SK-N-DZ (cell line): ENCODE data around the gene ROR2.
A peak's percentile ranks its signal among the peaks of the same experiment; 100 is the strongest.

Experiments used
- DNase-seq: peaks from one replicate; pipeline ENCODE4 v3.0.0-alpha.2; 2015; ENCODE audit warnings: low spot score

Gene ROR2

DNA sequence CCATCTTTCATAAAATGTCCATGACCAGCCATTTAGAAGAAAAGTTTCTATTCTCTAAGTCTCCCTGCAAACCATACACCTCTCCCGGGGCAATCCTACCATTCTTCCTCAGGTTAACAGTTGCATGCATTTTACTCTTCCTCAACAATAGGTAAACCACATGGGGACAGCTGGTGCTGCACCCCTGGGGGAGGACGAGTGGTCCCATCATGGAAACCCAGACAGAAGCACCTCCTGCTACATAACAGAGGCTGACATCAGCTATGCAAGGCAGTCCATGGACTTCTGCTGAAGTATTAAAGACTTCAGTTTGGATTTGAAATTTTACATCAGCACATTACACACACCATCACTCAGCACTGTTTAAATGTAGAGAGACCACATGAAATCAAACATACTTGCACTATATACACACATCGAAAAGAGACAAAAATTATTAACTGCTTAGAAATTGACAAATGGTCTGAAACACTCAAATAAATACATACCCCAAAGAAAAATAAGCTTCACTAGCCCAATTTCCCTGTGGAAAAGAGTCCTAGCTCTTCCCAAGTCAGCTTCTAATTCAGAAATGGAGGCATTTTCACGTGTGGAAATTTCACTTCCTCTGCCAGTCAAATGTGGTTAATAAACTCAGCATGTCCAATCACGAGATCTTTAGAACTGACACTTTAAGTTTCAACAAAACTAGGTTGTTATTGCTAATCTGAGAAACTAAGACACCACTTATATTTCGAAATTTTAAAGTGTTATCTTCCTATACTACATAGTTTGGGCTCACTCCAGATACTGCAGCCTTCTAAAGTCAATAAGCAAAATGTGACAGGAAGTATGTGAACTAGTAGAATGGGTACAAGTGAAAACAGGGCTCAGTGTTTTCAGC, 173.4 kb downstream of the ROR2 start:
- no peak for DNase-seq

DNA sequence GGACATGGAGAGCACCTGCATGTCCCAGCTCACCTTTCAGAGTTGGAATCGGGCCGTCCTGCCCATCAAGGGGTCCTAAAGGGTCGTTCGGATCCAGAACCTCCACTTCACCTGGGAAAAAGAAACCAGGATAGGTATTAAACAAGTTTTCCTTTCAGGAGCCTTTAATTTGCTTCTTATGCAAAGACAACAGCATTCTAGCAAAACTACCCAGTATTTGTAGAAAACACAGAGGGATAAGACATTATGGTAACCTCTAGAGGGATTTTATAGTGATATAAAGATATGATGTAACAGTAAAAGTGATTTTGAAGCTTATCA, 174.4 kb downstream of the ROR2 start:
- DNase-seq = no peak

DNA sequence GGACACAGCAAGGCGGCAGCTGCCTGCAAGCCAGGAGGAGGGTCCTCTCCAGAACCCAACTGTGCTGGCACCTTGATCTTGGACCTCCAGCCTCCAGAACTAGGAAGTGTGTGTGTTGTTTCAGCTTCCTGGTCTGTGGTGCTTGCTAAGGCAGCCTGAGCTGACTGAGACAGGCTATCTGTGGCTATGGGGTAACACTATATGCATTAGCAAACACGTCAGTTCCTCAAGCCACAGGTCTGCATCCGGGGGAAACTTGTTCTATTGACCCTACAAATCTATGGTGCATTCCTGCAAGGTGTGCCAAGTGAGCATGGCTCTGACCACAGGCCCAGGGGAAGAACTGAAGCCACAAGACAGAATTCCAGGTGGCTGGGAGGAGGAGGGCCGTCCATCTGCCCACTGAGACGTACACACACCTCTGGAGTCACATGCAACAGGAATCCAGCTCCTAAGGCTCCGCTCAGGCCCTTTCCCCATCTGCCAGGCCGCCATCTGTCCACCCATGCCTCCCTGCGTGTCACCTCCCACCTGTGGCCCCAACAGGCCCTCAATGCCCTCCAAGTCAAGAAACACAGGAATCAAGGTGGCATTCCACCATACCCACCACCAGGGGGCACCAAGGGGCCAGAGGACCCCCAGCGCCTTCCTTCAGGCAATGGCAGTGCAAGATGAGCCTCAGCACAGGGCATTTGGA, 174.9 kb downstream of the ROR2 start:
- DNase-seq = peak; percentile 54

DNA sequence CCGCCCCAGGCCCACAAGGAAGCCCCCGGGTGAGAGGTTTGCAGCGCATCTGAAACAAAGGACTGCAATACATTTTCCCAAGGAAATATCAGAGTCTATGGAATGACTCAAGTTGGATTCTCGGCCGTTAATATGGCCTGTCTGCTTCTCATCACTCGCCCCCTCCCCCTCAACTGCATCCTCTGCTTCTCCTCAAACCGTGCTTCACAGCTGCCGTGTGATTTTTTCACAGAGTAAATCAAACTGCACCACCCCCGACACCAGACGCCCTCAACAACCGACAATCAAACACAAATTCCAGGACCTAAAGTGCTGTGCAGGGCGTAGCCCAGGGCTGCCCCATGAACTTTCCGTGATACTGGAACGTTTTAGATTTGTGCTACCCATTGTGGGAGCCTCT, 176.9 kb downstream of the ROR2 start:
- peak; percentile 13 for DNase-seq

DNA sequence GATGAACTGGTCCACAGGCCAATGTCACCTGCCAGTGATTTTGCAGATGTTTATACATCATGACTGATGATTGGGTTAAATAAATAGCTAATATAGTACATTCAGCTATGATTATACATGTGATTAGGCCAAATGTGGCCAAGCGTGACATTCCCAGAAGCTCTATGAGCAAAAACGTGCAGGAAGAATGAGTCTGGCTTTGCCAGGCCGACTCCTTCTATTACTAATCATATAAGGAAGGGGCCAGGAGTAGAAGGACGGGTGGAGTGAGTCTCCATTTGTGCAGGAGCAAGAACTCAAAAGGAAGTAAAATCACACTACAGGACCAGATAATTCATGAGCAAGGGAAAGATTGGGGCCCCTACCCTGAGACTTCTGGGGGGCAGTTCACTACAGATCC, 178.2 kb downstream of the ROR2 start:
- no peak for DNase-seq

DNA sequence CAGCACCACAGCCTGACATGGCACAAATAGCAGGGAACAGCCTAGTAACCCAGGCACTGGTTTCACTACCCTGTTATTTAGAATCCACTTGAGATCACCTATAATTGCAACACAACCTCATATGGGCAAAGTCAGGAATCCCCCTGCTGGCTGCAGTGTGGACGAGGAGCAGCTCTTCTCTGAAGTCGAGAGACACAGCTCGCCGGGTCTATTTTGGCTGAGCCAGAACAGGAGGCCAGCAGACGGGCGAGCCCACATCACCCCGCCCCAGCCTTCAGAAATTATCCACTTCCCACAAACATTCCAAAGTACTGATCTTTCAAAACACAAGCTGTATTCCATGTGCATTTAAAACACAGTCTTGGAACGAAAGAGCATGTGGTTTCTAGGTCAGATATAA, 179.0 kb downstream of the ROR2 start:
- no peak for DNase-seq

DNA sequence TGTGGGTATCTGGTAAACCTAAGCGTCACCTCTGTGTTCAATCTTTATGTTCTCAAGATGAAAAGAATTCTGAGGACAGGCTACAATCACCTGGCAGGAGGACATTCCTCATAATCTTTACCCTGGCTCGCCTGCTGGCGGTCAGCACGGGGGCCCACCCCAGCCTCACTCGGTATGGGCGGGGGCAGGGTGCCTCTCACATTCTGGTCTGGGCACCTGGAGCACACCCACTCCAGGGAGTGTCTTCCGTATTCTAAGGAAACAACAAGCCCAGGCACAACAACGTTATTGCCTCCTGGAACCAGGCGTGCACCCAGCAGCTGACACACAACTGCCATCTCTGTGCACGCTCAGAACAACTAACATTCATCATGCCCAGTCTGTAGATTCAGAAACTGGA, 179.8 kb downstream of the ROR2 start:
- DNase-seq = no peak

DNA sequence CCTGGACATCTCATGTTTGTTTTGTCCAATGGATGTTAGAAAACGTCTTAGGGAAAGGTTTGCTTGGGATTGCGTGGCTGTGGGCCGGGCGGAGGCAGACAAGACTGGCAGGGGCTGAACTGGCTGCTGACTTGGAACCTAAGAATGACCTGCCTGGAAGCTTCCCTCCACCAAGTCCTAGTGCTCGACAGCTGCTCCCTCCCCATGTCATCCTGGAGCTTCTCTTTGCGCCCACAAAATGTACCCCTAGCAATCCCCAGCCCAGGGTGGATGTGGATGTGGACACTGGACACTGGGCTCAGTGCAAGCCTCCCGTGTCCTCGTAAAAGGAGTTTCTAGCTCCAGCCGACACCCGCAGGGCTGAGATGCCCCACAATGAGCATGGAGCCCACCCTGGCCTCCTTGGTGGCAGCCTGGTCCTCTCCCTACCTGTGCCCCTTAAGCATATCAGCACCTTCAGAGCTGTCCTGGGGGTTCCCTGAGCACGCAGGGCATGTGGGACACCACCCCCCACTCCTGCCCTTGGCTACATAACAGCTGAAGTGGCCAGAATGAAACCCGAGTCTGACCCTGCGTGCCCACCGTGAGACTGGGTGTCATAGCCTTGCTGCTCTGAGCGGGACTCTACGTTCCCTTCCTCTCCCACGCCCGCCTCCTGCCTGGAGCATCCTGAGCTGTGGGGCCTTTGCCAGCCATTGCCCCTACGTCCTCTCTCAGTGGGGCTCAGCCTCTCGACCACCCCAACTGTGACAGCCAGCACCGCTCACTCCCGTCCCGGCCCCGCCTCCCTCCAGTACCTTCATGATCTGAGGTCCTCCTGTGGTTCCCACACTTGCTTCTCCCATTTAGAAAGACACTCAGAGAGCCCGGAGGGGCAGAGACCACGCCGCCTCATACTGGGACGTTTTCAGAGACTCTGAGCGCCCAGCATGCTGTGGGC, 180.8 kb downstream of the ROR2 start:
- DNase-seq = no peak

DNA sequence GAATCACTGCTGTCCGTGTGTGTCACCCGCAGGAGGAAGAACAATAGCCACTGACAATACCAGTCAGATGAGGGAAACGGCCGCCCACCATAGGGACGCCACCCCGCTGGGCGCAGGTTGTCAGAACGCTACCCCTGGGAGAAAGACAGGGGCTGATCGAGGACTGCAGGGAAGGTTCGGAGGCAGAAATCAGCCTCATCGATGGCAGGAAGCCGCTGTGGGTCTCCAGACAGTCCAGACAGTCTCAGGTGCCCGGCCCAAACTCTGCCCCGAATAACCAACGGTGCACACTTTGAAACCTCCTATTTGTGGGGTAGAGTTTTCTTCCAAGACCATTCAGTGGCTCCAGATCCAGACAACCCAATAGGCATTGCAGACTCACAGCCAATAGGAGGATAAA, 181.5 kb downstream of the ROR2 start:
- DNase-seq = no peak

DNA sequence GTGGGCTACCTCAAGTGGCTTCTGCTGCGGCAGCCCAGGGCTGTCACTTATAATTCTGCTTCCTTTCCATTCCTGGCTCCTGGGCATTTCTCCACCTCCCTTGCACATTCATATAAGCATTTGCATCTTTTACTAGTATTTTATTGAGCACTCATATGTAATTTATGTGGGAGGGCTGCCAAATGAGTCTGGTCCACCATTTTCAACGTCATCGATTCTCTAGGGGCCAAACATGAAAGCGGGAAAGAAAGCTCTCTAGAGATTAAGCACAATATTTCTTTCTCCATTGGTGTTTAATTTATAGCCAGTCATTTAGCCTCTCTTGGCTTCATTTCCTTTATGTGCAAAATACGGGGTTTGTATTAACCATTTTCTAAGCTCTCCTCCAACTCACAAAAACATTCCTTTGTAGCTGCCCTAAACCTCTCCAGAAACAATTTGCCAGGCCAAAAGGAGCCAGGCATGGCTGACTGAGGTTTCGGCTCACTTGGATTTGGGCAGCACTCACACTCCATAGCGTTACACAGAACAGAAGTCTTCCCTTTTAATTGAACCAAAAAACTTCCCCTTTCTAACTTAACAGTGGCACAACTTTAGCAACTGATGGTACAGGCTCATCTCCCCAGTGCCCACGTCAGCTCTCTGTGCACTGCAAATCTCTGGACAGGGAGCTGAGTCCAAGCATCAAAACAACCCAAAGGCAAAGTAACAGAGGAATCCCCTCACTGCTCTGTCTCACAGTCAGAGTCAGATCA, 183.5 kb downstream of the ROR2 start:
- no peak for DNase-seq

DNA sequence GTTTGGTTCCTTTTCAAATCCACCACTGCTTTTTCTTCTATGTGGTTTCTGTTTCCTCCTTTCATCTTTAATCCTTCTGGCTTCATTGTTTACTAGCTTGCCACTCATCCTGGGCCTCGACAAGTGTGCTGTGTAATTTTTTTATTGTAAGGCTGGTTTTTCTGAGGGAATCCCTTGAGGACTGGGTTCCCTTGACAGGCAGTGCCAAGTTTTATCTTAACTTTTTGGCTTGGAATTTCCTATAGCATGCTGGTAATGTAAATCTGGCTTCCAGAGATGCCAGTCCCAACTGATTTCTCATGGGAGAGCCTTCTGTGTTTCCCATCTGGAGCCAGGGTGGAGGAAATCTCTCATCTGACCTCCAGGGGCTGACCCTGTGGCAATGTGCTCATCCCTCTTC, 184.7 kb downstream of the ROR2 start:
- DNase-seq = no peak

DNA sequence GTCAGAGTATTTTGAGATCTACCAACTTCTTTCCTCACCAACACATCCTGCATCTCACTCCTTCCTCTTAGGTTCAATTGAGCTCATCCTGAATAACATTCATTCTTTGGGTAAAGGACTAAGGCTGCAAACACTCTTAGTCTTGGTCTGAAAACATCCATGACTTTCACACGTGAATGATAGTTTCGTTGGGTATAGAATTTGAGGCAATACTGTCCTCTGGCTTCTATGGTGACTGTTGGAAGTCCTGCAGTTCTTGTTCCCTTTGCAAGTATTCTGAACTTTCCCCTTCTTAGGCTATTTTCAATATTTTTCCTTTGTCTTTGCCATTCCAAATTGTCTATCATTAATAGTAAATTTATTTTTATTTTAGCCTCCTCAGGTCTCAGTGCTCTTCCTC, 185.4 kb downstream of the ROR2 start:
- DNase-seq = no peak

DNA sequence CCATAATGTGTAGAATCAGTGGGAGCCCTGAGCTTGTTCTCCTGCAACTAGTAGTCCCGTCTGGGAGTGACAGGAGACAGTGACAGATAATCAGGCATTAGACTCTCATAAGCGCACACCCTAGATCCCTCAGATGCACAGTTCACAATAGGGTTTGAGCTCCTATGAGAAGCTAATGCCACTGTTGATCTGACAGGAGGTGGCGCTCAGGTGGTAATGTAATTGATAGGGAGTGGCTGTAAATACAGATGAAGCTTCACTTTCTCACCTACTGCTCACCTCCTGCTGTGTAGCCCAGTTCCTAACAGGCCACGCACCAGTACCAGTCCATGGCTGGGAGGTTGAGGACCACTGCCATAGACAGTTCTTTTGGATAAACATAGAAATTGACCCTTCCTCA, 188.7 kb downstream of the ROR2 start:
- DNase-seq = no peak

DNA sequence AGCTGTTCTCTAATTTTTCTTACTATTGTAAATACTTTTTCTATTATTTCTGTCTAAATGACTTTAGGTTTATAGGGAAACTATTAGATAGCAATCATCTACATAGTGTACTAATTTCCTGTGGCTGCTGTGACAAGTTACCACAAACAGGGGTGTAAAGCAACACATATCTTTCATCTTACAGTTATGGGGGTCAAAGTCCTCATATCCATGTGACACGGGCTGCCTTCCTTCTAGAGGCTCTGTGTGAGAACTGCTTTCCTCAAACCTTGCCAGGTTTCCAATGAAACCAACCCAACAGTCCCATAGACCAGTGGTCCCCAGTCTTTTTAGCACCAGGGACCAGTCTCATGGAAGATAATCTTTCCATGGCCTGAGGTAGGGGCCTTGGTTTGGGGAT, 189.1 kb downstream of the ROR2 start:
- no peak for DNase-seq

DNA sequence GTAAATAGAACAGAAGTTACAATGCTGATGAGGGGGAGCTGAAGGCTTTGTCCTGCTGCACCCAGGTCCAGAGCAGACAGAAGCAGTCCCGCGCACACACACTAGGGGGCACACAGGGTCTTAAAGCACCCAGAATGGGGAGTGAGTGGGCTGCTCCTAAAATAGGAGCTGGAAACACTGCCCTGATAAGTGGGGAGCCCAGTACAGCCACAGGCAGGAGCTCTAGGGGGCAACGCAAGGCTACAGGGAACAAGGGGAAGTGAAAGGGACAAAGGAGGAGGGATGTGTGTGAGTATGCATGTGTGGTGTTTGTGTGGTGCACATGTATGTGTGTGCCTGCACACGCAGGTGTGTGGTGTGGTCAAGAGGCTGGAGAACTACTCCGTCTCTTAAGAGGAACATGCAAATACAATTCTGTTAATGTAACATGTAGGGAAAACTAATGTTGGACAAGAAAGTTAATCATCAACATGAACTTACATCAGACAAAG, 191.5 kb downstream of the ROR2 start:
- peak; percentile 11 for DNase-seq

DNA sequence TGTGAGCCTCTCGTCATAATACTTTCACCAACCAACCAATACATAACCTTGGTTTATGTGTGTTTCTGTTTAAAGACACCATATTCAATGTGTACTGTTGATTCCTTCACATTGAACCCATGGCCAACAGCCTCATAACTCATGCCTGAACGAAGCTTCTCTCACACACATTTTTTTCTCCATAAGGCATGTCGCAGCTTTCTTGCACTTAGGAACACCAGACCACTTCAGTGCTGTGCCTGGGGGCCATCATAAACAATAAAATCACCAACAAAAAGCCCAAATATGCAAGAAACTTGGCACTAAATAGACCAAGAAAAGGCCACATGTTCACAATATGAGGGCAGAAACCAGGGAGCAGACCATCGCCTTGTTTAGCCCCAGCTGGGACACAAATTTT, 192.2 kb downstream of the ROR2 start:
- DNase-seq = no peak

DNA sequence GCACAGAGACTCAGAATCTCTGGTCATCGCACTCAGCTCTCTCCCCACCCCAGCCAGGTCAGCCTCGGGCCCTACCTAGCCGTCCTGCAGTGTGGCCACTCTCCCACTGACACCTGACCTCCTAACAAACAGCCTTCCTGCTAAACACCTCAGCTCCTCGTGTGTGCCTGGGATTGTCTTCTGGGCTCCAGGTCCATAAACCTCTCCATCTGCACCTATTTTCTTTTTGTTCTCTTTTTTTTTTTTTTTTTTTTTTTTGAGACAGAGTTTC, 193.6 kb downstream of the ROR2 start:
- DNase-seq = no peak

DNA sequence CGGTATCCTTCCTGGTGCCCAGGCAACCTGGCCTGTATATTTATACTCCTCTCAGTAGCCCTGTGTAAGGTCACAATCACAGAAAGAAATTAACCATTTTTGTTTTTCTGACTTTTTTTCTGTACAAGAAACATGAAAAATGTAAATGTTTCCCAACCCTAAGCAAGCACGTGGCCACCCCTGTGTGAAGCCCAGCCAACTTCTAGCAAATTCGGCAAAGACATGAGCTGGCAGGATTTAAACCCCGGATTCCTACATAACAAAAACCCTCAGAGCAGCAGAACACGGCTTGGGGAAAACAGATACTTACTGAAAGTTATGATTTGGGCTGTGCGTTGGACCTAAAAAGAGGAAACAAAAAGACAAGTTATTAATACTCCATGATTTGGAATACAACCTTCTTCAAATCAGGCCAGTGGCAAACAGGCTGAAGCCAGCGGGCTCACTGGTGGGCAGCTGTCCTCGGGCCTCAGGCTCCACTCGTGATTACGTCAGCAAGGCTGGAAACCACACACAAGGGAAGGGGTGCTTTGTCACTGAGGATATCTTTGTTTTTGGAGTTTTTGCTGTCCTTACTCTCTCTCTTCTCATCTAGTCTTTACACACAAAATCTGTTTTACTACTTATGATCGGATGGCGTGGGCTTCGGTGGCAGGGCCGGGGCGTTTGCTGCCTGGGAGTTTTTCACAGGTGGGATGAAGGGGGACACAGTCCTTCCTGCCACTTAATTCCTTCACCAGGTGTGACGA, 194.1 kb downstream of the ROR2 start:
- no peak for DNase-seq

DNA sequence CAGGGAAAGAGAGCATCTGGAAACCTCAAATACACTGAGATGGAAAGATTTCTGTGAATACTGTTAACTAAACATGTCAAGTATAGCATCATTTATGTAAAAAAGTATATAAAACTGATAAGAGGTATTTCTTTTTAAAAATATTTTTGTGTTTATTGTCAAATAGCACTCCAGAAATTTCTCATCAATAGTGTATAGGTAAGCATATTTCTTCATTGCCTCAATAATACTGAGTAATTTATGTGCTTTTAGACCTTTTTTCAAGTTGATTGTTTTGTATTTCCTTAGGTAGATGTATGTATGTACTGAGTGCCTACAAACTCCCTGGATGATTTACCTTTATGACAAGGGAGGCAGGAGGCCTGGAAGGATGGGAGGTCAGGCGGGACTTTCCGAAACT, 196.3 kb downstream of the ROR2 start:
- no peak for DNase-seq

DNA sequence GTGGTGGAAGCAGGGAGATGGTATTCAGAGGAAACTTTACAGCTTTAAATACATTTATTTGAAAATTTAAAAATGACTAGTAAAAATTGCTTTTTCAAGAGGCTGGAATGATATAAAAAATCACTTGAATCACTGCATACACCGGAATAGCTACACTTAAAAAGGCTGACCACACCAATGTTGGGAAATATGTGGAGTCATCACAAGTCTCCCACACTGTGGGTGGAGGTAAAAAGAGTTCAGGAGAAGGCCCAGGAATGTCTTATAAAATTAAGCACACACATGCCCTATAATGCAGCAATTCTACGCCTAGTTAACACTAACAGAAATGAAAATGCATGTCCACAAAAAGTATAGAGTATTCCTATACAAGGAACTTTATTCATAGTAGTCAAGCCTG, 198.1 kb downstream of the ROR2 start:
- no peak for DNase-seq

DNA sequence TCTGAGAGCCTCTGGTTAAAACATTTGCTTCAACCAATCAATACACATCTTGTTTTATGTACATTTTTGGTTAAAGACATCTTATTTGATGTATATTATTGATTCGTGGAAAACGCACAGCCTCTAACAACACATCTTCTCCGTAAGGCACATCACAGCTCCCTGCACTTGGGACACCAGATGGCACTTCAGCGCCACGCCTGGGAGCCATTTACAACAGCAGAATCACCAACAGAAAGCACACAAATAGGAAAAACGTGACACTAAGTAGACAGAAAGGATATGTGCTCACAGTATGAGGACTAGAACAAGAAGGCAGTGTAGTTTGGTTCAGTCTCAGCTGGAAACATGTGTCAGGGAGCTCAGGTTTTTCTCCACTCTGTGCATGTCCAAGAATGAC, 199.7 kb downstream of the ROR2 start:
- no peak for DNase-seq
